Measurements from ENCODE around the gene GARNL3. TPM values are rescaled to one million over a fixed set of nuclear protein-coding genes. Genes with fewer than 3 reads are reported as not detected.

GARNL3 gene
- total and polyA plus RNA-seq, 2 experiments from 2014 or later = 8.7 to 21.9 TPM

- TF ChIP-seq ZNF462 (CRISPR knock-in tag; IDR thresholded peaks at IDR 0.05) = no peak
These were observed 139.1 kb downstream of the GARNL3 start (continued) for GRCh38 chr9:127403507-127404192.

GRCh38 chr9:127404631-127405030 is 140.1 kb downstream of the GARNL3 start:
- peaks cover 8% of the 10 kb centered on the region for H3K27me3 Mint-ChIP-seq (ENCODE audit: insufficient read depth, low read depth, poor library complexity)
- Histone ChIP-seq H3F3A (replicated peaks; ENCODE audit: low read depth) (no peaks in the 10 kb centered on the region), H4K20me1 (replicated peaks; ENCODE audit: insufficient read depth) (no peaks in the 10 kb centered on the region), H3K9me2 (ENCODE audit: insufficient read depth) (no peaks in the 10 kb centered on the region), H3K36me3 (ENCODE audit: insufficient read depth) (no peaks in the 10 kb centered on the region; the same call in 1 of the 2 replicates), H3K4me2 (no peak overlapping the region), H3K27ac (ENCODE audit: low read depth) (no peak overlapping the region), H3K27me3 (ENCODE audit: insufficient read depth) (no peaks in the 10 kb centered on the region), H3K4me3 (no peak overlapping the region), H3K79me2 (replicated peaks; ENCODE audit: insufficient read depth) (peaks cover 2% of the 10 kb centered on the region; the same call in 1 of the 2 replicates), H2AFZ (no peak overlapping the region), H3K4me1 (ENCODE audit: insufficient read depth) (no peaks in the 10 kb centered on the region)
- no peak overlapping the region for H3K4me3 Mint-ChIP-seq
- peaks cover 8% of the 10 kb centered on the region for H3K36me3 Mint-ChIP-seq (ENCODE audit: low read depth)
- no peak overlapping the region for H3K27ac Mint-ChIP-seq
- H3K4me1 Mint-ChIP-seq = peaks cover 3% of the 10 kb centered on the region; the same call in 2 of the 3 replicates
- H3K9me3 Mint-ChIP-seq = no peaks in the 10 kb centered on the region
- ATAC-seq (no peak), DNase-seq (ENCODE audit: low spot score) (no peak)
- TF ChIP-seq ZNF114 (CRISPR knock-in tag; IDR thresholded peaks at IDR 0.05) (no peak), STAT1 (IDR thresholded peaks at IDR 0.05; ENCODE audit: unreplicated experiment) (no peak), ETS1 (IDR thresholded peaks at IDR 0.05) (no peak), EZH2 (IDR thresholded peaks at IDR 0.05; ENCODE audit: low read depth, unreplicated experiment) (no peak), NANOG (IDR thresholded peaks at IDR 0.05; ENCODE audit: borderline replicate concordance) (no peak), POLR2AphosphoS5 (IDR thresholded peaks at IDR 0.05; ENCODE audit: low read depth) (no peak), EZH2phosphoT487 (IDR thresholded peaks at IDR 0.05; ENCODE audit: unreplicated experiment) (no peak), CTCF (conservative IDR thresholded peaks at IDR 0.05; ENCODE audit: low read depth in 2 of 2) (no peak), ZNF331 (CRISPR knock-in tag; IDR thresholded peaks at IDR 0.05; ENCODE audit: low read depth) (no peak), REST (IDR thresholded peaks at IDR 0.05; ENCODE audit: unreplicated experiment) (no peak)
